HEK293 (cell line): ENCODE measurements around the gene ISG20L2.
A peak's percentile ranks its signal among the peaks of the same experiment; 100 is the strongest.

Experiments
- BCL11A ChIP-seq: fragments of 450-650 bp; formaldehyde crosslinking; IDR thresholded peaks from 2 replicates; pipeline ENCODE4 v1.5.1; 2016; ENCODE audit warnings: low read depth, missing biosample characterization, missing genetic modification characterization
- KLF17 ChIP-seq: fragments of 450-650 bp; formaldehyde crosslinking; IDR thresholded peaks from 2 replicates; pipeline ENCODE4 v1.5.1; 2016; ENCODE audit warnings: missing biosample characterization, missing genetic modification characterization
- KLF9 ChIP-seq: fragments of 450-650 bp; formaldehyde crosslinking; IDR thresholded peaks from 2 replicates; pipeline ENCODE4 v1.5.1; 2016; ENCODE audit warnings: missing biosample characterization, missing genetic modification characterization, low read depth
- MZF1 ChIP-seq: fragments of 450-650 bp; formaldehyde crosslinking; IDR thresholded peaks from 2 replicates; pipeline ENCODE4 v1.5.1; 2017; ENCODE audit warnings: missing biosample characterization, missing genetic modification characterization, borderline replicate concordance
- PATZ1 ChIP-seq: fragments of 450-650 bp; formaldehyde crosslinking; IDR thresholded peaks from 2 replicates; pipeline ENCODE4 v1.5.1; 2016; ENCODE audit warnings: missing biosample characterization, missing genetic modification characterization
- PRDM10 ChIP-seq: fragments of 450-650 bp; formaldehyde crosslinking; IDR thresholded peaks from 2 replicates; pipeline ENCODE4 v1.5.1; 2016; ENCODE audit warnings: missing biosample characterization, missing genetic modification characterization
- SCRT2 ChIP-seq: fragments of 450-650 bp; formaldehyde crosslinking; IDR thresholded peaks from 2 replicates; pipeline ENCODE4 v1.5.1; 2016; ENCODE audit warnings: missing biosample characterization, missing genetic modification characterization
- SP3 ChIP-seq: fragments of 450-650 bp; formaldehyde crosslinking; IDR thresholded peaks from 2 replicates; pipeline ENCODE4 v1.5.1; 2016; ENCODE audit warnings: missing biosample characterization, missing genetic modification characterization
- YY2 ChIP-seq: fragments of 450-650 bp; formaldehyde crosslinking; IDR thresholded peaks from 2 replicates; pipeline ENCODE4 v1.5.1; 2016; ENCODE audit warnings: missing biosample characterization, missing genetic modification characterization
- ZFHX2 ChIP-seq: fragments of 450-650 bp; formaldehyde crosslinking; conservative IDR thresholded peaks from 2 replicates; pipeline ENCODE4 v1.5.1; 2016; ENCODE audit warnings: missing biosample characterization, missing genetic modification characterization
- ZNF121 ChIP-seq: fragments of 450-650 bp; formaldehyde crosslinking; IDR thresholded peaks from 2 replicates; pipeline ENCODE4 v1.5.1; 2016; ENCODE audit warnings: missing biosample characterization, missing genetic modification characterization
- ZNF157 ChIP-seq: fragments of 450-650 bp; formaldehyde crosslinking; IDR thresholded peaks from 2 replicates; pipeline ENCODE4 v1.5.1; 2016; ENCODE audit warnings: missing biosample characterization, missing genetic modification characterization
- ZNF174 ChIP-seq: fragments of 450-650 bp; formaldehyde crosslinking; IDR thresholded peaks from 2 replicates; pipeline ENCODE4 v1.5.0; 2017; ENCODE audit warnings: missing biosample characterization, mild to moderate bottlenecking, missing genetic modification characterization
- ZNF223 ChIP-seq: fragments of 450-650 bp; formaldehyde crosslinking; IDR thresholded peaks from 2 replicates; pipeline ENCODE4 v1.5.1; 2016; ENCODE audit warnings: missing biosample characterization, missing genetic modification characterization
- ZNF26 ChIP-seq: fragments of 450-650 bp; formaldehyde crosslinking; IDR thresholded peaks from 2 replicates; pipeline ENCODE4 v1.5.1; 2016; ENCODE audit warnings: missing biosample characterization, missing genetic modification characterization
- ZNF350 ChIP-seq: fragments of 450-650 bp; formaldehyde crosslinking; IDR thresholded peaks from 2 replicates; pipeline ENCODE4 v1.5.0; 2017; ENCODE audit warnings: missing biosample characterization, mild to moderate bottlenecking, missing genetic modification characterization
- ZNF391 ChIP-seq: fragments of 450-650 bp; formaldehyde crosslinking; IDR thresholded peaks from 2 replicates; pipeline ENCODE4 v1.5.1; 2016; ENCODE audit warnings: low read depth, missing biosample characterization, missing genetic modification characterization, borderline replicate concordance
- ZNF394 ChIP-seq: fragments of 450-650 bp; formaldehyde crosslinking; IDR thresholded peaks from 2 replicates; pipeline ENCODE4 v1.5.1; 2016; ENCODE audit warnings: missing biosample characterization, missing genetic modification characterization, mild to moderate bottlenecking, moderate library complexity, borderline replicate concordance
- ZNF416 ChIP-seq: fragments of 450-650 bp; formaldehyde crosslinking; IDR thresholded peaks from 2 replicates; pipeline ENCODE4 v1.5.1; 2016; ENCODE audit warnings: missing biosample characterization, missing genetic modification characterization
- ZNF596 ChIP-seq: fragments of 450-650 bp; IDR thresholded peaks from 2 replicates; pipeline ENCODE4 v1.5.0; 2018; ENCODE audit warnings: missing biosample characterization, mild to moderate bottlenecking, missing genetic modification characterization, moderate library complexity
- ZNF600 ChIP-seq: fragments of 450-650 bp; formaldehyde crosslinking; IDR thresholded peaks from 2 replicates; pipeline ENCODE4 v1.5.1; 2016; ENCODE audit warnings: missing biosample characterization, missing genetic modification characterization
- ZNF707 ChIP-seq: fragments of 450-650 bp; formaldehyde crosslinking; IDR thresholded peaks from 2 replicates; pipeline ENCODE4 v1.5.1; 2016; ENCODE audit warnings: missing biosample characterization, missing genetic modification characterization
- ZNF792 ChIP-seq: fragments of 450-650 bp; formaldehyde crosslinking; IDR thresholded peaks from 2 replicates; pipeline ENCODE4 v1.5.1; 2016; ENCODE audit warnings: missing biosample characterization, missing genetic modification characterization
- ZSCAN30 ChIP-seq: fragments of 450-650 bp; IDR thresholded peaks from 2 replicates; pipeline ENCODE4 v1.5.1; 2018; ENCODE audit warnings: missing biosample characterization, mild to moderate bottlenecking, missing genetic modification characterization, moderate library complexity
- TF ChIP-seq, protein P1 (sequence below): fragments of 450-650 bp; formaldehyde crosslinking; IDR thresholded peaks from 2 replicates; pipeline ENCODE4; 2016; ENCODE audit warnings: missing biosample characterization, missing genetic modification characterization
- TF ChIP-seq, protein P2 (sequence below): fragments of 450-650 bp; formaldehyde crosslinking; IDR thresholded peaks from 2 replicates; pipeline ENCODE4 v1.5.1; 2016; ENCODE audit warnings: missing biosample characterization, missing genetic modification characterization

The ISG20L2 gene

GRCh38 chr1:156727926-156728598 lies 504 bp downstream of the ISG20L2 start, which contains the start of gene METTL25B (continued):
- TF ChIP-seq PRDM10 (tag by site-specific recombination) (peak; percentile 15; the same call in 1 of the 2 replicates), KLF17 (tag by site-specific recombination) (no peak), BCL11A (tag by site-specific recombination) (no peak; the same call in 1 of the 2 replicates), ZNF391 (no peak), ZNF223 (tag by site-specific recombination) (no peak), ZNF792 (tag by site-specific recombination) (no peak), SCRT2 (tag by site-specific recombination) (no peak), SP3 (tag by site-specific recombination) (no peak), PATZ1 (tag by site-specific recombination) (no peak), ZNF416 (no peak), YY2 (tag by site-specific recombination) (no peak), ZNF600 (tag by site-specific recombination) (no peak; the same call in 1 of the 2 replicates), MZF1 (tag by site-specific recombination) (no peak), ZNF707 (tag by site-specific recombination) (no peak), ZNF26 (no peak), ZNF596 (no peak), ZNF121 (tag by site-specific recombination) (no peak), ZNF394 (tag by site-specific recombination) (no peak), ZFHX2 (tag by site-specific recombination) (0 out of 2 replicates have a peak, but pooled peaks have one; percentile 24), ZSCAN30 (no peak), KLF9 (peak; percentile 13; the same call in 1 of the 2 replicates), ZNF174 (no peak), ZNF350 (tag by site-specific recombination) (no peak), ZNF157 (tag by site-specific recombination) (no peak)
- TF ChIP-seq, protein P1, sequence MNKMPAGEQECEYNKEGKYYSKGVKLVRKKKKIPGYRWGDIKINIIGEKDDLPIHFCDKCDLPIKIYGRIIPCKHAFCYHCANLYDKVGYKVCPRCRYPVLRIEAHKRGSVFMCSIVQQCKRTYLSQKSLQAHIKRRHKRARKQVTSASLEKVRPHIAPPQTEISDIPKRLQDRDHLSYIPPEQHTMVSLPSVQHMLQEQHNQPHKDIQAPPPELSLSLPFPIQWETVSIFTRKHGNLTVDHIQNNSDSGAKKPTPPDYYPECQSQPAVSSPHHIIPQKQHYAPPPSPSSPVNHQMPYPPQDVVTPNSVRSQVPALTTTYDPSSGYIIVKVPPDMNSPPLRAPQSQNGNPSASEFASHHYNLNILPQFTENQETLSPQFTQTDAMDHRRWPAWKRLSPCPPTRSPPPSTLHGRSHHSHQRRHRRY (tag by site-specific recombination), result no peak
- TF ChIP-seq, protein P2, sequence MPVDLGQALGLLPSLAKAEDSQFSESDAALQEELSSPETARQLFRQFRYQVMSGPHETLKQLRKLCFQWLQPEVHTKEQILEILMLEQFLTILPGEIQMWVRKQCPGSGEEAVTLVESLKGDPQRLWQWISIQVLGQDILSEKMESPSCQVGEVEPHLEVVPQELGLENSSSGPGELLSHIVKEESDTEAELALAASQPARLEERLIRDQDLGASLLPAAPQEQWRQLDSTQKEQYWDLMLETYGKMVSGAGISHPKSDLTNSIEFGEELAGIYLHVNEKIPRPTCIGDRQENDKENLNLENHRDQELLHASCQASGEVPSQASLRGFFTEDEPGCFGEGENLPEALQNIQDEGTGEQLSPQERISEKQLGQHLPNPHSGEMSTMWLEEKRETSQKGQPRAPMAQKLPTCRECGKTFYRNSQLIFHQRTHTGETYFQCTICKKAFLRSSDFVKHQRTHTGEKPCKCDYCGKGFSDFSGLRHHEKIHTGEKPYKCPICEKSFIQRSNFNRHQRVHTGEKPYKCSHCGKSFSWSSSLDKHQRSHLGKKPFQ (tag by site-specific recombination), result no peak
